Measurements from ENCODE around the gene PPP4R2.

- no peak for TF ChIP-seq CTCF (IDR thresholded peaks at IDR 0.05)
- no peak for TF ChIP-seq POLR2A (IDR thresholded peaks at IDR 0.05)
Measured at GRCh38 chr3:73055583-73055982, 59.0 kb downstream of the PPP4R2 start.

Data from gastroesophageal sphincter (tissue), 3 donors.